WERI-Rb-1 (cell line): Measurements from ENCODE around the gene PCDH9.

ENCODE experiments used
- DNase-seq: peaks from one replicate; pipeline ENCODE4 v3.0.0-alpha.2; 2020
- H3K27ac ChIP-seq: fragments of 250-450 bp; sonication (Bioruptor Pico); 2 replicates; pipeline ENCODE4 v1.5.1; 2020; ENCODE audit warnings: mild to moderate bottlenecking, moderate library complexity
- H3K27me3 ChIP-seq: fragments of 250-450 bp; sonication (Bioruptor Pico); 2 replicates; pipeline ENCODE4 v1.5.1; 2021; ENCODE audit warnings: mild to moderate bottlenecking, low read depth, moderate library complexity; ENCODE audit not compliant: insufficient read depth, severe bottlenecking
- H3K36me3 ChIP-seq: fragments of 250-450 bp; sonication (Bioruptor Pico); 2 replicates; pipeline ENCODE4 v1.5.1; 2020; ENCODE audit warnings: mild to moderate bottlenecking, moderate library complexity
- H3K4me3 ChIP-seq: 2 replicates; pipeline ENCODE4 v1.5.1; 2011; ENCODE audit warnings: low read depth, mild to moderate bottlenecking, control low read depth, low read length
- H3K9me3 ChIP-seq: fragments of 250-450 bp; sonication (Bioruptor Pico); 2 replicates; pipeline ENCODE4 v1.5.1; 2021; ENCODE audit warnings: mild to moderate bottlenecking, moderate library complexity; ENCODE audit not compliant: severe bottlenecking
- CTCF ChIP-seq: IDR thresholded peaks from 2 replicates; pipeline ENCODE4 v1.5.1; 2011; ENCODE audit warnings: low read depth, mild to moderate bottlenecking, control low read depth, inconsistent platforms, low read length

The PCDH9 gene

GRCh38 chr13:66689037-66689619, 541.0 kb downstream of the PCDH9 start:
- H3K9me3 ChIP-seq, result no peaks in the 10 kb centered on the region
- no peaks in the 10 kb centered on the region for H3K27me3 ChIP-seq
- H3K27ac ChIP-seq, result no peak overlapping the region
- no peak for TF ChIP-seq CTCF
- H3K4me3 ChIP-seq, result no peak overlapping the region
- no peaks in the 10 kb centered on the region for H3K36me3 ChIP-seq
- DNase-seq, result no peak

- Histone ChIP-seq H3K27ac (no peak overlapping the region), H3K27me3 (no peaks in the 10 kb centered on the region), H3K4me3 (no peak overlapping the region), H3K36me3 (no peaks in the 10 kb centered on the region), H3K9me3 (no peaks in the 10 kb centered on the region)
- TF ChIP-seq CTCF, result no peak
- DNase-seq, result no peak
Observed at GRCh38 chr13:66681403-66681802, 548.7 kb downstream of the PCDH9 start.

- H3K27me3 ChIP-seq, result no peaks in the 10 kb centered on the region
- H3K36me3 ChIP-seq, result no peaks in the 10 kb centered on the region
- no peak overlapping the region for H3K27ac ChIP-seq
- H3K9me3 ChIP-seq, result no peaks in the 10 kb centered on the region
- H3K4me3 ChIP-seq, result no peak overlapping the region
- TF ChIP-seq CTCF, result no peak
- DNase-seq, result no peak
Observed at GRCh38 chr13:66680031-66680430, 550.1 kb downstream of the PCDH9 start.

GRCh38 chr13:66675620-66676019, 554.5 kb downstream of the PCDH9 start:
- no peak overlapping the region for H3K27ac ChIP-seq
- H3K9me3 ChIP-seq, result no peaks in the 10 kb centered on the region
- no peaks in the 10 kb centered on the region for H3K27me3 ChIP-seq
- no peaks in the 10 kb centered on the region for H3K36me3 ChIP-seq
- no peak for DNase-seq
- H3K4me3 ChIP-seq, result no peak overlapping the region
- TF ChIP-seq CTCF, result no peak

- no peak for TF ChIP-seq CTCF
- Histone ChIP-seq H3K9me3 (no peaks in the 10 kb centered on the region), H3K36me3 (no peaks in the 10 kb centered on the region), H3K4me3 (no peak overlapping the region), H3K27me3 (no peaks in the 10 kb centered on the region), H3K27ac (no peak overlapping the region)
- DNase-seq, result no peak
Observed at GRCh38 chr13:66673401-66673800, 556.7 kb downstream of the PCDH9 start.

- Histone ChIP-seq H3K4me3 (no peak overlapping the region), H3K36me3 (no peaks in the 10 kb centered on the region), H3K27me3 (no peaks in the 10 kb centered on the region), H3K9me3 (no peaks in the 10 kb centered on the region), H3K27ac (no peak overlapping the region)
- no peak for DNase-seq
- no peak for TF ChIP-seq CTCF
Observed at GRCh38 chr13:66665991-66666390, 564.1 kb downstream of the PCDH9 start.
